Activated CD4-positive, alpha-beta T cell treated with anti-CD3 and anti-CD28 coated beads, Interleukin-2, amount 10 ng/mL, durations not matched to agents 7 days and 5 days (primary cell): Measurements from ENCODE around the gene ZNF486. TPM values are rescaled to one million over a fixed set of nuclear protein-coding genes. Genes with fewer than 3 reads are reported as not detected.
"Not testable (repeated sequence)": the region's sequence is repeated elsewhere in the genome, so short reads cannot be mapped to it uniquely, and the experiment has no call there.

ENCODE experiments used
- CTCF ChIA-PET: fragments of 350-600 bp; sonication (Branson Sonifier 250); formaldehyde crosslinking; loops from one replicate; lab custom pipeline; 2021; ENCODE audit warnings: antibody characterized with exemption; lab: Charles Lee
- POLR2A ChIA-PET: fragments of 350-600 bp; sonication (Branson Sonifier 250); formaldehyde crosslinking; loops from one replicate; lab custom pipeline; 2021; ENCODE audit warnings: antibody characterized with exemption; lab: Charles Lee
- DNase-seq: peaks from one replicate; pipeline ENCODE4 v3.0.0-alpha.2; 2020
- H3K27ac Mint-ChIP-seq: one replicate; pipeline ENCODE4 v1.8.0; 2021; ENCODE audit warnings: mild to moderate bottlenecking, moderate library complexity, mixed read lengths
- H3K27me3 Mint-ChIP-seq: one replicate; pipeline ENCODE4 v1.8.0; 2021; ENCODE audit warnings: mixed read lengths
- H3K36me3 Mint-ChIP-seq: one replicate; pipeline ENCODE4 v1.8.0; 2021; ENCODE audit warnings: low read depth, mixed read lengths
- H3K4me1 Mint-ChIP-seq: one replicate; pipeline ENCODE4 v1.8.0; 2021; ENCODE audit warnings: mixed read lengths
- H3K4me3 Mint-ChIP-seq: one replicate; pipeline ENCODE4 v1.8.0; 2021; ENCODE audit warnings: mild to moderate bottlenecking, moderate library complexity, mixed read lengths
- H3K9me3 Mint-ChIP-seq: one replicate; pipeline ENCODE4 v1.8.0; 2021; ENCODE audit warnings: mixed read lengths
- total RNA-seq, 2 experiments: library from RNA; stranded (reverse); gene quantifications; one replicate each; pipeline ENCODE4 v1.2.3, GENCODE V29; 2021

The ZNF486 gene
- total RNA-seq, 2 experiments from 2014 or later: 9.3 to 11.4 TPM

- DNase-seq: no peak
- peaks cover 56% of the 10 kb centered on the region for H3K9me3 Mint-ChIP-seq
- CTCF ChIA-PET: interaction anchor here (0.6 to 1.1 kb wide), 3 partner anchors 9 to 818 kb away, joined by 3 to 4 read pairs (median 3); no protein-coding TSS in a partner anchor
These were observed 673 bp downstream of the ZNF486 start for GRCh38 chr19:20167651-20168122.

GRCh38 chr19:20171285-20171684 lies 4.3 kb downstream of the ZNF486 start:
- peaks cover 70% of the 10 kb centered on the region for H3K36me3 Mint-ChIP-seq
- CTCF ChIA-PET: interaction anchor here (0.6 to 1.9 kb wide), 3 partner anchors 12 to 317 kb away, joined by 3 to 6 read pairs (median 4); no protein-coding TSS in a partner anchor
- POLR2A ChIA-PET: no interaction called here

More at GRCh38 chr19:20167651-20168122, 673 bp downstream of the ZNF486 start:
- Mint-ChIP-seq H3K27me3 (no peaks in the 10 kb centered on the region), H3K27ac (peak overlapping the region; percentile 97), H3K36me3 (peaks cover 60% of the 10 kb centered on the region), H3K4me1 (peaks cover 31% of the 10 kb centered on the region), H3K4me3 (peak overlapping the region; percentile 97)
- POLR2A ChIA-PET: interaction anchor here (0.9 to 1.0 kb wide), 2 partner anchors 90 to 346 kb away, joined by 3 to 4 read pairs; partner anchors contain the start of genes ZNF506 and ZNF90

GRCh38 chr19:20175848-20176247 lies 8.8 kb downstream of the ZNF486 start:
- H3K4me1 Mint-ChIP-seq, DNase-seq, POLR2A ChIA-PET, H3K27me3 Mint-ChIP-seq, H3K4me3 Mint-ChIP-seq, CTCF ChIA-PET, H3K27ac Mint-ChIP-seq: not testable (repeated sequence)
- Mint-ChIP-seq H3K36me3 (peaks cover 71% of the 10 kb centered on the region), H3K9me3 (peaks cover 44% of the 10 kb centered on the region)

More at GRCh38 chr19:20171285-20171684, 4.3 kb downstream of the ZNF486 start:
- Mint-ChIP-seq H3K4me3 (no peak overlapping the region), H3K4me1 (peaks cover 22% of the 10 kb centered on the region), H3K27ac (no peak overlapping the region), H3K27me3 (no peaks in the 10 kb centered on the region), H3K9me3 (peaks cover 39% of the 10 kb centered on the region)
- DNase-seq: no peak

GRCh38 chr19:20179956-20180355 lies 12.9 kb downstream of the ZNF486 start:
- peaks cover 52% of the 10 kb centered on the region for H3K36me3 Mint-ChIP-seq
- CTCF ChIA-PET, H3K4me3 Mint-ChIP-seq, H3K27ac Mint-ChIP-seq, POLR2A ChIA-PET, H3K27me3 Mint-ChIP-seq, H3K4me1 Mint-ChIP-seq, DNase-seq: not testable (repeated sequence)
- H3K9me3 Mint-ChIP-seq: peaks cover 25% of the 10 kb centered on the region

GRCh38 chr19:20182222-20182785 lies 15.3 kb downstream of the ZNF486 start:
- no peak for DNase-seq
- H3K9me3 Mint-ChIP-seq: peaks cover 19% of the 10 kb centered on the region
- no peaks in the 10 kb centered on the region for H3K27me3 Mint-ChIP-seq
- no peak overlapping the region for H3K4me3 Mint-ChIP-seq
- ChIA-PET CTCF (interaction anchor here (0.6 kb wide), 1 partner anchor 10 kb away, joined by 3 read pairs; no protein-coding TSS in a partner anchor), POLR2A (no interaction called here)
- no peak overlapping the region for H3K27ac Mint-ChIP-seq
- H3K36me3 Mint-ChIP-seq: peaks cover 55% of the 10 kb centered on the region
- no peaks in the 10 kb centered on the region for H3K4me1 Mint-ChIP-seq

GRCh38 chr19:20186174-20186573 lies 19.2 kb downstream of the ZNF486 start:
- H3K36me3 Mint-ChIP-seq: peaks cover 59% of the 10 kb centered on the region
- no peak overlapping the region for H3K4me3 Mint-ChIP-seq
- no peak overlapping the region for H3K27ac Mint-ChIP-seq
- CTCF ChIA-PET: no interaction called here
- H3K27me3 Mint-ChIP-seq: no peaks in the 10 kb centered on the region
- POLR2A ChIA-PET: no interaction called here
- no peaks in the 10 kb centered on the region for H3K4me1 Mint-ChIP-seq
- peaks cover 18% of the 10 kb centered on the region for H3K9me3 Mint-ChIP-seq
- no peak for DNase-seq

- peaks cover 23% of the 10 kb centered on the region for H3K9me3 Mint-ChIP-seq
- H3K27me3 Mint-ChIP-seq: no peaks in the 10 kb centered on the region
- POLR2A ChIA-PET: no interaction called here
- no peaks in the 10 kb centered on the region for H3K4me1 Mint-ChIP-seq
- peaks cover 48% of the 10 kb centered on the region for H3K36me3 Mint-ChIP-seq
- no peak overlapping the region for H3K27ac Mint-ChIP-seq
- no peak overlapping the region for H3K4me3 Mint-ChIP-seq
- DNase-seq: no peak
- CTCF ChIA-PET: no interaction called here
These were observed 30.7 kb downstream of the ZNF486 start for GRCh38 chr19:20197747-20198146.

GRCh38 chr19:20209051-20209450 lies 42.0 kb downstream of the ZNF486 start:
- Mint-ChIP-seq H3K4me3 (no peak overlapping the region), H3K4me1 (no peaks in the 10 kb centered on the region), H3K9me3 (peaks cover 27% of the 10 kb centered on the region), H3K36me3 (peaks cover 18% of the 10 kb centered on the region), H3K27me3 (no peaks in the 10 kb centered on the region), H3K27ac (no peak overlapping the region)
- CTCF ChIA-PET: interaction anchor here (0.6 to 1.7 kb wide), 2 partner anchors 17 to 496 kb away, joined by 3 to 4 read pairs; no protein-coding TSS in a partner anchor
- POLR2A ChIA-PET: no interaction called here
- no peak for DNase-seq

- POLR2A ChIA-PET, H3K4me3 Mint-ChIP-seq, H3K27me3 Mint-ChIP-seq, H3K4me1 Mint-ChIP-seq, CTCF ChIA-PET, DNase-seq, H3K27ac Mint-ChIP-seq: not testable (repeated sequence)
- peaks cover 27% of the 10 kb centered on the region for H3K9me3 Mint-ChIP-seq
- peaks cover 25% of the 10 kb centered on the region for H3K36me3 Mint-ChIP-seq
These were observed 47.4 kb downstream of the ZNF486 start for GRCh38 chr19:20214366-20214765.

GRCh38 chr19:20221605-20222004 lies 54.6 kb downstream of the ZNF486 start:
- peaks cover 35% of the 10 kb centered on the region for H3K9me3 Mint-ChIP-seq
- H3K4me3 Mint-ChIP-seq, H3K27ac Mint-ChIP-seq, POLR2A ChIA-PET, CTCF ChIA-PET, H3K27me3 Mint-ChIP-seq, H3K4me1 Mint-ChIP-seq, DNase-seq: not testable (repeated sequence)
- peaks cover 25% of the 10 kb centered on the region for H3K36me3 Mint-ChIP-seq

GRCh38 chr19:20233105-20233504 lies 66.1 kb downstream of the ZNF486 start:
- H3K4me3 Mint-ChIP-seq: no peak overlapping the region
- ChIA-PET CTCF (interaction anchor here (0.6 kb wide), 2 partner anchors 92 to 363 kb away, joined by 3 read pairs; no protein-coding TSS in a partner anchor), POLR2A (no interaction called here)
- no peaks in the 10 kb centered on the region for H3K27me3 Mint-ChIP-seq
- peaks cover 40% of the 10 kb centered on the region for H3K9me3 Mint-ChIP-seq
- H3K4me1 Mint-ChIP-seq: peaks cover 9% of the 10 kb centered on the region
- no peak overlapping the region for H3K27ac Mint-ChIP-seq
- no peak for DNase-seq
- H3K36me3 Mint-ChIP-seq: peaks cover 64% of the 10 kb centered on the region

- Mint-ChIP-seq H3K4me1 (peaks cover 13% of the 10 kb centered on the region), H3K36me3 (peaks cover 56% of the 10 kb centered on the region), H3K27ac (no peak overlapping the region), H3K9me3 (peaks cover 35% of the 10 kb centered on the region), H3K4me3 (no peak overlapping the region), H3K27me3 (no peaks in the 10 kb centered on the region)
- ChIA-PET CTCF (no interaction called here), POLR2A (no interaction called here)
- no peak for DNase-seq
These were observed 68.1 kb downstream of the ZNF486 start for GRCh38 chr19:20235156-20235555.
